T47D (cell line): ENCODE results near the gene VANGL1.

Experiments
- DNase-seq, 2 experiments: peaks; one replicate each; pipeline versions ENCODE4 v3.0.0 to v3.0.0-alpha.2; 2011 to 2012; ENCODE audit warnings: low read depth in 1 of 2, low spot score in 1 of 2
- JUND ChIP-seq: IDR thresholded peaks from 2 replicates; pipeline ENCODE4 v1.6.1; 2012; ENCODE audit warnings: low read depth
- in situ Hi-C: cut with HindIII; loops from 2 replicates; pipeline ENCODE4 v1.10.0; 2016; ENCODE audit warnings: low sequenced_read_pairs, low pct_unique_long_range_greater_than_20kb

Gene VANGL1

GRCh38 chr1:115648717-115649691, 7.2 kb downstream of the VANGL1 start:
- in situ Hi-C loops, result no loop called here

GRCh38 chr1:115649964-115650363, 8.2 kb downstream of the VANGL1 start:
- no peak for DNase-seq
- in situ Hi-C loops, result no loop called here
- no peak for TF ChIP-seq JUND

More at GRCh38 chr1:115648717-115649691, 7.2 kb downstream of the VANGL1 start:
- DNase-seq, result no peak
- no peak for TF ChIP-seq JUND

DNA sequence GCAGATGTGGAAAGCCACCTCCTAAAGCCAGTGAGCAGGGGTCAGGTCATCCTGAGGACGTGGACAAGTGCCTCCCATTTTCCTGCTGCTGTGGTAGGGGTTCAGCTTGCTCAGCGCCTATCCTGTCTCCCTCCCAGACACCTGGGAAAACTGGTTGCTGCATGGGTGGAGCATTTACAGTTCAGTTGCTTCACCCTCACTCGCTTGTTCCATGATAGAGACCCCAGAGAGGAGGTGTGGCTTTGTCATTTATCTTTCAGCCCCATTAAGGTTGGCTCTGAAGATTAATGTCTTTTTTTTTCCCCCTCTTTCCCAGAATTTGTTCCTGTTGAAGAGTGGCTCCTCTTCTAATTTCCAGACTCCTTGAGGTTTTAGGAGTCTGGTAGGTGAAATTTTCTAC, 9.2 kb downstream of the VANGL1 start:
- in situ Hi-C loops, result no loop called here

GRCh38 chr1:115651391-115651790, 9.6 kb downstream of the VANGL1 start:
- in situ Hi-C loops, result no loop called here
- no peak for DNase-seq
- TF ChIP-seq JUND, result no peak

More for the DNA sequence above, 9.2 kb downstream of the VANGL1 start:
- DNase-seq, result no peak
- no peak for TF ChIP-seq JUND

- in situ Hi-C loops, result no loop called here
- no peak for TF ChIP-seq JUND
- no peak for DNase-seq
Measured at GRCh38 chr1:115652236-115652788, 10.5 kb downstream of the VANGL1 start.

DNA sequence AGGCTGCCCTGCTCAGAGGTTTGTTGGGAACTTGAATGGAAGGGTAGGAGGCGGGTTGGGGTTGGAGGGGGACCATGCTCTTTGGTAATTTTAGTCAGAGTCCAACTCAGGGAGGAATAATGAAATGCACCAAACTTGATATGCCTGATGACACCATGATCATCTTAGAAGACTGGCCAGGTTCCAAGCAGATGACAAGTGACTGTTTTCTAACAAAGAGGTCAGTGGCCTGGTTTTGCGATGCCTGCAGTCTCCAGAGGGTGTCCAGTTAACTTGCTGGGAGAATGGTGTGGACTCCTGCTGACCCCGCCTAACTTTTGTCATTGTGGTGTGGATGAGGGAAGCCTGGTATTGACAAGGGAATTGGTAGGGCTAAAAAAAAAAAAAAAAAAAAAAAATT, 12.4 kb downstream of the VANGL1 start:
- in situ Hi-C loops, result no loop called here
- no peak for DNase-seq
- no peak for TF ChIP-seq JUND

GRCh38 chr1:115654663-115655305, 13.0 kb downstream of the VANGL1 start:
- TF ChIP-seq JUND, result no peak
- in situ Hi-C loops, result no loop called here
- DNase-seq, result peak in 1 of 2 experiments; percentile 12

DNA sequence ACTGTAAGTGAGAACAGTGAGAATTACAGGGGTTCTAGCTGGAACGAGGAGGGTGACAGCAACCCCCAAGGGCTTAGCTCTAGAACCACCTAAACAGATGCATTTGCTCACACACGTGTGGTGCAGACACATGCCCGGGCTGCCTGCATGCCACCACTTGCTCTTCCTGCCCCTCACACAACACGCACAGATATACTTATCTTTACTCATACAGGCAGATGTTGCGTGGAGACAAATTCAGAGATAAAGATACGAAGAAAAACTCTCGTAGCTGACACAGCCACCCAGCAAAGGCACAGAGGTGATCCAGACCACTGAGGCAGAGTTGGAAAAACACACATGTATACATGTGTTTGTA, 13.5 kb downstream of the VANGL1 start:
- no peak for DNase-seq
- in situ Hi-C loops, result no loop called here
- TF ChIP-seq JUND, result no peak

- TF ChIP-seq JUND, result no peak
- no peak for DNase-seq
- in situ Hi-C loops, result no loop called here
Measured at GRCh38 chr1:115655916-115656315, 14.1 kb downstream of the VANGL1 start.

DNA sequence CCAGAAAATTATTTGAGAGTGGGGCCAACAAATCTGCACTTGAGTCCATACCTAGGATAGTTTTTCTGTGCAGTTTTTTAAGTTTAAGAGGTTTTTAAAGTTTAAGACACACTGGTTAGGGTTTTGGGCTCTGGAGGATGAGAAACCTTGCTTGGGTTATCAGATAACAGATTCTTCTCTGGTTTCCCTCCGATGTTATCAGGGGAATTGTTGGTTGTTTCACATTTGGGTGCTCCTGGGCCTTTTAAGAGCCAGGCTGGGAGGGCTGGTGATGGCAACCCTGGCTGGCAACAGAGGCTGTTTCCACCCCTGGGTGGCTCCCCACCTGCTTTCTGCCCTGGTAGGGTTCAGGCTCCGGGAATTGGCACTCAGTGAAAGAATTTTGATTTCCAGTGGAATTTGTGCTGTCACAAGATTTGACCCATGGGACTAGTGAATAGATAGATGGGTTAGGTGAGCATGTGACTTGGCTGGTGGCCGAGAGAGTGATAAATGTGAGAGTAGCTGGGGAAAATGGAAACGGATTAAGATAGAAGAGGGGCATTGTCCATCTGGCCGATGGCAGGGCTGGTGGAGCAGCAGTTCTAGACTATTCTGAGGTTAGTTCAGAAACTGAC, 14.8 kb downstream of the VANGL1 start:
- no peak for DNase-seq
- no peak for TF ChIP-seq JUND
- in situ Hi-C loops, result no loop called here

DNA sequence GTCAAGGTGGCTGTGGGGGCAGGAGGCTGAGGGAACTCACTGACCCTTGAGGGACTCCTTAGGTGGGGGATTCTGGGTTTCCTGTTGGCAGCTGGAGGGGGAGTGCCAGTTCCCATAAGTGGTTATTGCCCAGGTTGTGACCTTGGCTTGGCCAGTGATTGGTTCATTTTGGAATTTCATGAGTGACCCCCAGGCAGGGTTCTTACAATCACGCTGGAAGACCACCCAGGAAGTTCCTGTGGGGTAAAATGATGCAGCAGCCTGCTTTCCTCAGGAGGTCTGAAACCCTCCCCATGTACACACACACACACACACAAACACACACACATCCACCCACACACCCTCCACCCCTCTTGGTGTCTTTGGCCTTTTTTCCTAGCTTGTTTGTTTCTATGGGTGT, 16.9 kb downstream of the VANGL1 start:
- no peak for TF ChIP-seq JUND
- in situ Hi-C loops, result no loop called here
- DNase-seq, result no peak

GRCh38 chr1:115660151-115660550, 18.4 kb downstream of the VANGL1 start:
- in situ Hi-C loops, result no loop called here
- no peak for DNase-seq
- no peak for TF ChIP-seq JUND

GRCh38 chr1:115661157-115661556, 19.4 kb downstream of the VANGL1 start:
- in situ Hi-C loops, result no loop called here
- TF ChIP-seq JUND, result no peak
- DNase-seq, result no peak
